Measurements from ENCODE around the gene ZNF813. TPM values are rescaled to one million over a fixed set of nuclear protein-coding genes. Genes with fewer than 3 reads are reported as not detected.
"Not testable (repeated sequence)": the region's sequence is repeated elsewhere in the genome, so short reads cannot be mapped to it uniquely, and the experiment has no call there.

ZNF813 gene
- total and polyA plus RNA-seq, 3 donors from 2014 or later = 2.0 to 4.8 (median 4.6) TPM

DNA sequence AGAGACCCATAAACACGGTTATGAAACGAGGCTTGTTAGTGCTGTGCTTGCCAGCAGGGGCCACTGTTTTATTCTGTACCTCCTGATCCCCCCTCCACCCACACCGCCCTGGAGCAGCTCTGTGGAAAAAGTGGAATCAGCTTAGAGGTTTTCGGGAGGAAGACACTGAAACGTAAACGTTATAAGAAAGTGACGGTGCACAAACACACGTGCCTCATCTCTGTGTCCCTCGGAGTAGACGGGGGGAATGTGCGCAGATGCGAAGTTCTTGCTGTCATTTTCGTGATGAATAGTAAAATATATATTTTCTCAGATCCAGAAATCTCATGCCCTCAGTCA is 36.8 kb downstream of the ZNF813 start:
- intact Hi-C loops (cut with DNase I; ENCODE audit: low total_unique reads); H3K36me3 ChIP-seq (ENCODE audit: low read depth, missing control alignments); H3K4me1 ChIP-seq; H3K9me3 ChIP-seq; H3K27me3 ChIP-seq: not testable (repeated sequence)
- 8 to 11% methylated on average over 13 of the region's 13 CpGs for WGBS, 2 donors
- DNase-seq = peak; percentile 69
- H3K27ac ChIP-seq = peak overlapping the region; percentile 44 to 80
- TF ChIP-seq, protein P1, sequence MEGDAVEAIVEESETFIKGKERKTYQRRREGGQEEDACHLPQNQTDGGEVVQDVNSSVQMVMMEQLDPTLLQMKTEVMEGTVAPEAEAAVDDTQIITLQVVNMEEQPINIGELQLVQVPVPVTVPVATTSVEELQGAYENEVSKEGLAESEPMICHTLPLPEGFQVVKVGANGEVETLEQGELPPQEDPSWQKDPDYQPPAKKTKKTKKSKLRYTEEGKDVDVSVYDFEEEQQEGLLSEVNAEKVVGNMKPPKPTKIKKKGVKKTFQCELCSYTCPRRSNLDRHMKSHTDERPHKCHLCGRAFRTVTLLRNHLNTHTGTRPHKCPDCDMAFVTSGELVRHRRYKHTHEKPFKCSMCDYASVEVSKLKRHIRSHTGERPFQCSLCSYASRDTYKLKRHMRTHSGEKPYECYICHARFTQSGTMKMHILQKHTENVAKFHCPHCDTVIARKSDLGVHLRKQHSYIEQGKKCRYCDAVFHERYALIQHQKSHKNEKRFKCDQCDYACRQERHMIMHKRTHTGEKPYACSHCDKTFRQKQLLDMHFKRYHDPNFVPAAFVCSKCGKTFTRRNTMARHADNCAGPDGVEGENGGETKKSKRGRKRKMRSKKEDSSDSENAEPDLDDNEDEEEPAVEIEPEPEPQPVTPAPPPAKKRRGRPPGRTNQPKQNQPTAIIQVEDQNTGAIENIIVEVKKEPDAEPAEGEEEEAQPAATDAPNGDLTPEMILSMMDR (IDR thresholded peaks at IDR 0.05) = peak in 1 of 3 experiments; percentile 9
- peak overlapping the region in 1 of 2 donors; percentile 13 for H3K4me3 ChIP-seq

DNA sequence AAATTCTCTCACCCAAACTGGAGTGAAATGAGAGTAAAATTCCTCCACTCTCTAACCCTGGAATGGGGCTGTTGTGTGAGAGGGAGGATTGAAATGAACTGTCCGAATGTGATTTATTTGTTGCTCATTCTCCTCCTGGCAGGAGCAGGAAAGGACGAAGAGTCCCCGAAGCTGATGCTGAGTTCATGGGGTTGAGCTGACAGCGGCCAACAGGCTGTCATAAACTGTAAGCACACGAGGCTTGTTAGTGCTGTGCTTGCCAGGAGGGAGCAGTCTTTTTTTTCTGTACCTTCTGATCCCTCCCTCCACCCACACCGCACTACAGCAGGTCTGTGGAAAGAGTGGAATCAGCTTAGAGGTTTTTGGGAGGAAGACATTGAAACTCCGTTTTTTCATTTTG is 37.4 kb downstream of the ZNF813 start:
- Histone ChIP-seq H3K4me1 (peaks cover 10% of the 10 kb centered on the region), H3K4me3 (no peak overlapping the region), H3K9me3 (no peaks in the 10 kb centered on the region), H3K27ac (peak overlapping the region; percentile 44 to 80), H3K27me3 (no peaks in the 10 kb centered on the region), H3K36me3 (ENCODE audit: low read depth, missing control alignments) (no peaks in the 10 kb centered on the region)
- WGBS, 2 donors = 29% methylated on average over 7 of the region's 7 CpGs
- intact Hi-C loops (cut with DNase I; ENCODE audit: low total_unique reads) = no loop called here
- TF ChIP-seq, protein P1 (IDR thresholded peaks at IDR 0.05) = no peak
- no peak for TF ChIP-seq POLR2A (IDR thresholded peaks at IDR 0.05)
- DNase-seq = peak; percentile 63

DNA sequence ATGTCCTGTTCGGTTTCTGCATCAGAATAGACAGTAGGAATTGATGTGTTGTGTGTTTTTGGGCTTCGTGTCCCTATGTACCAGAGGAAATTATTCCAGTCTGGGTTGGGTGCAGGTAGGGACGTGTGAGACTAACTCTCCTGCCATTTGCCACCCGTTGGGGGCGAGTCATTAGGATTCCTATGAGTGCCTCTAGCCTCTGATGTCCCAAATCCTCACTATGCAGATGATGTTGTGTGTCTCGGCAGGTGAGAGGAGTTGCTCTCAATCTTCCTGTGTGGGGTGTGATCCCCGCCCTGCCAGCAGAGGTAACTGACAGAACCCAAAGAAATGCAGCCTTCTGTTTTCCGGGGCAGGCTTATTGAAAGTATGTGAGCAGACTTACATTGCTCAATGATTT is 39.2 kb downstream of the ZNF813 start:
- 87 to 90% methylated on average over 8 of the region's 8 CpGs for WGBS, 2 donors
- Histone ChIP-seq H3K9me3 (no peaks in the 10 kb centered on the region), H3K4me3 (no peak overlapping the region), H3K36me3 (ENCODE audit: low read depth, missing control alignments) (no peaks in the 10 kb centered on the region), H3K27ac (no peak overlapping the region), H3K4me1 (peaks cover 10% of the 10 kb centered on the region), H3K27me3 (no peaks in the 10 kb centered on the region)
- TF ChIP-seq POLR2A (IDR thresholded peaks at IDR 0.05) = no peak
- TF ChIP-seq, protein P1 (IDR thresholded peaks at IDR 0.05) = no peak
- intact Hi-C loops (cut with DNase I; ENCODE audit: low total_unique reads) = no loop called here
- no peak for DNase-seq

DNA sequence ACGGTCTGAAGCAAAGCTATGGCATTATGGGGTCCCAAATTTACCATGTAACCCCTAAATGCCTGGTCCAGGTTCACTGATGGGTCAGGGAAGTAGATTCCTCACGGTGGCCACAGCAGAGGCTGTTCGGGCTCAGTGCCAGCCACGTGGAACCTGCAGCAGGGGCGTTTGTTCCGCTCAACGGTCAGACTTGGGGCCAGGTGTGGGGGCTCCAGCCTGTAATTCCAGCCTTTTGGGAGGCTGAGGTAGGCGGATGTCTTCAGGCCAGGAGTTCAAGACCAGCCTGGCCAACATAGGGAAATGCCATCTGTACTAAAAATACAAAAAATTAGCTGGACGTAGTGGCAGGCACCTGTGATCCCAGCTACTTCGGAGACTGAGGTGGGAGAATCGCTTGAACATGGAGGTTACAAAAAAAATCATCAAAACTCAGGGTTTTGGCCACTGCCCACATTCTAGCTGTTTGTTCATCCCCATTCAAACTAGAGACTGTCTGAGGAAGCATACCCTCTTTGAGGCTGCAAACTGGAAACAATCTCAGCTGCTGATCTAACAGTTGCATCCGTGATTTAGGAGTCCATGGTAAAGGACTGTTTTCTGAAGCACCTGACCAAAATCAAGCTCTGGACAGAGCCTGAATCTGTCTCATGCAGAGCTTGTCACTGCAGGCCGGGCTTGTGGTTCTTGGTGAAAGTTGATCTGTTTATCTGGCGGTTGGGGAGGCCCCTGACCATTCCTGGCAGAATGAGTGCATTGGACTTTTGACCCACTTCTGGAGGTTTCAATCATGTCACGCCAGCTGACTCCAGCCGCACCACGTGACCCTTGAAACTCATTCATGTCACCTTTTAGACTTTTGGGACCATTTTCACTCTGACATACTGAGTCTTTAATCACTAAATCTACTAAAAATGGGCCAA is 40.2 kb downstream of the ZNF813 start:
- no peaks in the 10 kb centered on the region for H3K9me3 ChIP-seq
- H3K27ac ChIP-seq = no peak overlapping the region
- no peaks in the 10 kb centered on the region for H3K36me3 ChIP-seq (ENCODE audit: low read depth, missing control alignments)
- H3K4me3 ChIP-seq = no peak overlapping the region
- no peak for TF ChIP-seq POLR2A (IDR thresholded peaks at IDR 0.05)
- TF ChIP-seq, protein P1 (IDR thresholded peaks at IDR 0.05) = no peak
- no peaks in the 10 kb centered on the region for H3K27me3 ChIP-seq
- intact Hi-C loops (cut with DNase I; ENCODE audit: low total_unique reads) = no loop called here
- no peak for DNase-seq
- H3K4me1 ChIP-seq = peaks cover 10% of the 10 kb centered on the region
- WGBS, 2 donors = 74 to 83% methylated on average over 17 of the region's 17 CpGs

DNA sequence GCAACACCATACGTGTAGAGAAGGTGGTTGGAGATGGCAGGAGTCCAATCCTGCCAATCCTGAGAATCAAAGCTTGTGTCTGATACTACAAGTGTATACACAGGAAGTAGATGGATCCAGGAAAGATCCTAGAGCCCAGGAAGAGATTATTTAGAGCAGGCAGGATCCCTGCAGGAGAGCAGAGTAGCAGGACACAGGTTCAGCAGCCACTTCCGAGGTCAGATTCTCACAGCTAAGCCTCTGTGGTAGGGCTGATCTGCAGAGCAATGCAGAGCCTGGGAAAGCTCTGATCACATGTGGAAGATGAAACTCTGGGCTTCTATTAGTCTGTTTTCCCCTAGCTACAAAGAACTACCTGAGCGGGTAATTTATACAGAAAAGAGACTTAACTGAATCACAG is 41.9 kb downstream of the ZNF813 start:
- peaks cover 9% of the 10 kb centered on the region for H3K4me1 ChIP-seq
- H3K27ac ChIP-seq = no peak overlapping the region
- H3K9me3 ChIP-seq = no peaks in the 10 kb centered on the region
- no peak for TF ChIP-seq POLR2A (IDR thresholded peaks at IDR 0.05)
- TF ChIP-seq, protein P1 (IDR thresholded peaks at IDR 0.05) = no peak
- intact Hi-C loops (cut with DNase I; ENCODE audit: low total_unique reads) = no loop called here
- H3K27me3 ChIP-seq = no peaks in the 10 kb centered on the region
- DNase-seq = no peak
- 73 to 79% methylated on average over 3 of the region's 3 CpGs for WGBS, 2 donors
- H3K36me3 ChIP-seq (ENCODE audit: low read depth, missing control alignments) = no peaks in the 10 kb centered on the region
- no peak overlapping the region for H3K4me3 ChIP-seq

All from testis (tissue), 3 donors.